Breast epithelium (tissue), 3 donors: Measurements from ENCODE around the gene YIPF1.

Experiments
- POLR2A ChIP-seq: fragments of 450-650 bp; IDR thresholded peaks from one replicate; pipeline ENCODE4 v1.6.1; 2016; ENCODE audit warnings: antibody characterized with exemption, mild to moderate bottlenecking, moderate library complexity
- TF ChIP-seq, protein P1 (sequence below), 3 donors: fragments of 450-650 bp; IDR thresholded peaks; one replicate each; pipeline ENCODE4 v1.5.1; 2016 to 2017; ENCODE audit warnings: antibody characterized with exemption in 3 of 3, mild to moderate bottlenecking in 3 of 3, moderate library complexity in 3 of 3

- TF ChIP-seq, protein P1, sequence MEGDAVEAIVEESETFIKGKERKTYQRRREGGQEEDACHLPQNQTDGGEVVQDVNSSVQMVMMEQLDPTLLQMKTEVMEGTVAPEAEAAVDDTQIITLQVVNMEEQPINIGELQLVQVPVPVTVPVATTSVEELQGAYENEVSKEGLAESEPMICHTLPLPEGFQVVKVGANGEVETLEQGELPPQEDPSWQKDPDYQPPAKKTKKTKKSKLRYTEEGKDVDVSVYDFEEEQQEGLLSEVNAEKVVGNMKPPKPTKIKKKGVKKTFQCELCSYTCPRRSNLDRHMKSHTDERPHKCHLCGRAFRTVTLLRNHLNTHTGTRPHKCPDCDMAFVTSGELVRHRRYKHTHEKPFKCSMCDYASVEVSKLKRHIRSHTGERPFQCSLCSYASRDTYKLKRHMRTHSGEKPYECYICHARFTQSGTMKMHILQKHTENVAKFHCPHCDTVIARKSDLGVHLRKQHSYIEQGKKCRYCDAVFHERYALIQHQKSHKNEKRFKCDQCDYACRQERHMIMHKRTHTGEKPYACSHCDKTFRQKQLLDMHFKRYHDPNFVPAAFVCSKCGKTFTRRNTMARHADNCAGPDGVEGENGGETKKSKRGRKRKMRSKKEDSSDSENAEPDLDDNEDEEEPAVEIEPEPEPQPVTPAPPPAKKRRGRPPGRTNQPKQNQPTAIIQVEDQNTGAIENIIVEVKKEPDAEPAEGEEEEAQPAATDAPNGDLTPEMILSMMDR (IDR thresholded peaks at IDR 0.05), result no peak
- no peak for TF ChIP-seq POLR2A
Observed at GRCh38 chr1:53893999-53894636, 4.5 kb upstream of the YIPF1 start, which contains the start of gene DIO1.
